Subcutaneous adipose tissue (tissue), 4 donors: ENCODE measurements around the gene NUP93. TPM values are rescaled to one million over a fixed set of nuclear protein-coding genes. Genes with fewer than 3 reads are reported as not detected.

Experiments
- total RNA-seq, 4 donors: library from RNA; depleted of rRNA; stranded (reverse); fragments of >200 nt; gene quantifications; one replicate each; pipeline ENCODE4 v1.1.0, GENCODE V29; 2016
- TF ChIP-seq, protein P1 (sequence below): fragments of 450-650 bp; IDR thresholded peaks from one replicate; pipeline ENCODE4 v1.5.1; 2016; ENCODE audit warnings: low read depth, mild to moderate bottlenecking, control low read depth, antibody characterized with exemption, moderate library complexity

The NUP93 gene
- total RNA-seq, 4 donors from 2014 or later: 28.4 to 57.6 (median 47.5) TPM

DNA sequence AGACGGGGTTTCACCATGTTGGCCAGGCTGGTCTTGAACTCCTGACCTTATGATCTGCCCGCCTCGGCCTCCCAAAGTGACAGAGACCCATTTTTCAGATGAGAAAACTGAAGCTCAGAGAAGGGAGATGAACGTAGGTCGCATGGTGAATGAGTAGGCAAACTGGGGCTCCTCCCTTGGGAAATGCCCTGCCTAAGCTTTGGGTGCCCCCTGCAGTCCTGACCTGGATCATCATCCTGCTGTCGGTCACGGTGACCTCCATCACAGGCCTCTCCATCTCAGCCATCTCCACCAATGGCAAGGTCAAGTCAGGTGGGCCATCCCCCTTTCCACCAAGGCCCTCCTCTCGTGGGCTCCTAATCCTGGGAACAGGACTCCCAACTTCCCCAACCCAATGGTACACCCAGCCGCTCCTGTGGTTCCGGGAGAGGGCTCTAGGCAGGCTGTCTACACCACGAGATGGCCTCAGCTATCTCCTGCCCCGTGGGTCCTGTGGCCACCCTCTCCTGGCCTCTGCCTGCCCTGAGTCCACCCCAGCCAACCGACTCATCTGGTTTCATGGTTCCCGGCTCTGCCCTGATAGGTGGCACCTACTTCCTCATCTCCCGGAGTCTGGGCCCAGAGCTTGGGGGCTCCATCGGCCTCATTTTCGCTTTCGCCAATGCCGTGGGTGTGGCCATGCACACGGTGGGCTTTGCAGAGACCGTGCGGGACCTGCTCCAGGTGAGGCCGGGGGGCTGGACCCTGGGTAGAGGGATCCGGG lies 139.8 kb downstream of the NUP93 start:
- TF ChIP-seq, protein P1, sequence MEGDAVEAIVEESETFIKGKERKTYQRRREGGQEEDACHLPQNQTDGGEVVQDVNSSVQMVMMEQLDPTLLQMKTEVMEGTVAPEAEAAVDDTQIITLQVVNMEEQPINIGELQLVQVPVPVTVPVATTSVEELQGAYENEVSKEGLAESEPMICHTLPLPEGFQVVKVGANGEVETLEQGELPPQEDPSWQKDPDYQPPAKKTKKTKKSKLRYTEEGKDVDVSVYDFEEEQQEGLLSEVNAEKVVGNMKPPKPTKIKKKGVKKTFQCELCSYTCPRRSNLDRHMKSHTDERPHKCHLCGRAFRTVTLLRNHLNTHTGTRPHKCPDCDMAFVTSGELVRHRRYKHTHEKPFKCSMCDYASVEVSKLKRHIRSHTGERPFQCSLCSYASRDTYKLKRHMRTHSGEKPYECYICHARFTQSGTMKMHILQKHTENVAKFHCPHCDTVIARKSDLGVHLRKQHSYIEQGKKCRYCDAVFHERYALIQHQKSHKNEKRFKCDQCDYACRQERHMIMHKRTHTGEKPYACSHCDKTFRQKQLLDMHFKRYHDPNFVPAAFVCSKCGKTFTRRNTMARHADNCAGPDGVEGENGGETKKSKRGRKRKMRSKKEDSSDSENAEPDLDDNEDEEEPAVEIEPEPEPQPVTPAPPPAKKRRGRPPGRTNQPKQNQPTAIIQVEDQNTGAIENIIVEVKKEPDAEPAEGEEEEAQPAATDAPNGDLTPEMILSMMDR: no peak

DNA sequence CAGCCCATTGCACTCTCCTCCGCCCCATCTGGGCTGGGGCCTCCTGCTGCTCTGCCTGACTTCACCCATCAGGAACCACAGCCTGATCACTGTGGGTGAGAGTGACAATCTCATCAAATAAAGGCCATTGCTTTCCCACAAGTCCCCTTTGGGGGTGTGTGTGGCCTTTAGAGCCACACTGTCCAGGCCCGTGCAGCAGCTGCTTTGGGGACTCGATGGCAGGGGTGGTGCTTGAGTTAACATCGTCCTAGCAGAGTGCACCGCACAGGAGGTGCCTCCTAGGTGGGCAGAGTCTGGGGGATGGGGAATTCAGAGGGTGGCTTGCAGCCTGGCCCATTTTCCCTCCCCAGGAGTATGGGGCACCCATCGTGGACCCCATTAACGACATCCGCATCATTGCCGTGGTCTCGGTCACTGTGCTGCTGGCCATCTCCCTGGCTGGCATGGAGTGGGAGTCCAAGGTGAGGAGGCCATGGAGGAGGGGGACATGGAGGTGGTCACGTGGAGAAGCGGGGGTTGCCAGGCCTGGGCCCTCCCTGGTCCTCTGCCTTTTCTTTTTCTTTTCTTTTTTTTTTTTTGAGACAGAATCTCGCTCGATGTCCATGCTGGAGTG lies 140.5 kb downstream of the NUP93 start:
- TF ChIP-seq, protein P1: no peak

DNA sequence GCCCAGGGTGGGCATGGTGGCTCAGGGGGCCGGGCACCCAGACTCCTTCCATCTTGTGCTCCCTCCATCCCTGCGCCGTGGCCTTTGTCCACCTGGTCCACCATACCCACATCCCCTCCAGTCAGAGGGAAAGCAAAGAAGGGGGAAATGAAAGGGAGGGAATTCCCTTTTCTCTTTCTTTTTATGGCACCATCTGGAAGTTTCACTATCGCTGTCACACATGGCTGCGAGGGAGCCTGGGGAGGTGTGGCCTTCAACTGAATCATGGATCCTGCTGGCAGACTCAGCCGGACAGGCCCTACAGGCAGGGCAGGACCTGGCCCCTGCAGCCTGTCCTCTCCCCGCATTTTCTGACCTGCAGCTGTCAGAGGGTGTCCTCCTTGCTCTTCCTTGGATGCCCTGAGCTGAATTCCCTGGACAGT lies 141.3 kb downstream of the NUP93 start:
- TF ChIP-seq, protein P1: no peak

DNA sequence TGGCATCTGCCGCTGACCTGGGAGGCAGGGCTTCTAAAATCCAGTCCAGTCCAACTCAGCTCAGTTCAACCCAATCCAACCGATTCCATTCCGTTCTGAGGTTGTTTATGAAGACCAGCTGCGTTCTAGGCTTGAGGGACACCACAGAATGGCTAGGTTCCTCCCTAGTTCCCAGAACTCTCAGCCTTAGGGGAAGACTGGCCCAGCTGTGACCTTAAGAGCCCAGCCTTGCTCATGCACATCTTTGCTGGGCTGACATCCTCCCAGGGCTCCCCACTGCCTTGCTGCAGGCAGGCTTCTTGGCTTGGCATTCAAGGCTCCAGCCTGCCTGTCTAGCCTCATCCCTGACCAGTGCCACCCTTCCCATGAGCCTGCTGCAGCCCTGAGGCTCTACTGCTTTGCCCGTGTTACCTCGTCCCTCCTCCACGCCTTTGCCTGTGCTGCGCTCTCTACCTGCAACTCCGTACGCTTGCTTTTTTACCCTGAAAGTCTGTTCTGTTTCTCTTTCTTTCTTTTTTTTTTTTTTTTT lies 143.0 kb downstream of the NUP93 start:
- TF ChIP-seq, protein P1: no peak

DNA sequence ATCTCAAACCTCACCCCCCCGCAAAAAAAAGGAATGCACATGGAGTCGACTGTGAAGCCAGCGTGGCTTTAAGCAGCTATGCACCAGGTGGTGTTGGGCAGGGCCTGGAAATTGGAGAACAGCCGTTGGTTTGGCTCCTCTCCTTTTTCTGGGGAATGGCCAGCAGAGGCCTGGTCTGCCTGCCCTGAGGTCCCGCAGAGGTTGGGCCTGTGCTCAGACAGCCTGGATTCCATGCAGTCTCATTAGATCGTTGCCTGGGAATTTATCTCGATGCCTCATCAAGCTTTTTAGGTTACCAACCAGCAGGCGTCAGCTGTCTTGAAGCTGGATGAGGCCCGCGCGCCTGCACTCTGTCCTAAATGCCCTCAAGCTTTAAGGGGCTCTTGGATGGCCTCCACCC lies 144.9 kb downstream of the NUP93 start:
- TF ChIP-seq, protein P1: no peak

DNA sequence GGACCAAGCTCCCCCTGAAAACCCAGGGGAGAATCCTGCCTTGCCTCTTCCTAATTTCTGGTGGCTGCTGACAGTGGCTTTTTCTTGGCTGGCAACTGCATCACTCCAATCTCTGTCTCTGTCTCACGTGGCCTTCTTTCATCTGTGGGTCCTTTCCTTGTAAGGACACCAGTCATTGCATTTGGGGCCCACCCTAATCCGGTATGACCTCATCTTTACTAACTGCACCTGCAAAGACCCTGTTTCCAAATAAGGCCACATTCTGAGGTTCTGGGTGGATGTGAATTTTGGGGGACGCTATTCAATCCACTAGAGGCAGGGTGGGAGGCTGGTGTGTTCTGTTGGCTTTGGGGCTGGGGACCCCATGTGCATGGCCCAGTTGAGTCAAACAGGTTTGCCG lies 146.1 kb downstream of the NUP93 start:
- TF ChIP-seq, protein P1: no peak

DNA sequence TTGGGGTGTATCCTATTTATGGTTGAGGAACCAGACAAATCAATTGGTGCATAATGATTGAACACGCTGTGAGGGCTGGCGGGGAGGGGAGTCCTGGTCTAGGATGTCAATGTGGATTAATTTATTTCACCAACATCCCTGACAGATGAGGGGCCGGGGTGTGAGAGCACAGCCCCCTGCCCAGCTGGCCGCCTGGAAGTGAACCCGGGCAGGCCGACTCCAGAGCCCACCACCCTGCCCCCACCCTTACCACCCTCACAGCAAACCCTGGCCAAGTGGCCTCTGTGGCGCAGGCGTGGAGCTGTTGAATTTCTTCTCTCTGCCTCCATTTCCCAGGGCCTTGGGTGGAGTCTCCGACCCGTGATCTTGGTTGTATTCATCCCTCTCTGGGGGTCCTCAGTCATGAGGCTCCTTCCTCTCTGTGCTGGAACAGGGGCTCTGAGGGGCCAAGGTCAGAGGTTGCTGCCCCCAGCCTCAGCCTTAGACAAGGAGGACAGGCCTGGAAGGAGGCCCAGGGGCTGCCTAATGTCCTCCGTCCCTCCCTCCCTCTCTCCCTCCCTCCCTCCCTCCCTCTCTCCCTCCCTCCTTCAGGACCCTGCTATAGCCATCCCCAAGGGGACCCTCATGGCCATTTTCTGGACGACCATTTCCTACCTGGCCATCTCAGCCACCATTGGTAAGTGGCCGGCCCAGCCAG lies 147.7 kb downstream of the NUP93 start:
- TF ChIP-seq, protein P1: no peak
